Keratinocyte (primary cell): ENCODE results near the gene CPEB3. TPM values are rescaled to one million over a fixed set of nuclear protein-coding genes. Genes with fewer than 3 reads are reported as not detected.

Experiments used
- DNase-seq: peaks from one replicate; pipeline ENCODE4 v3.0.0-alpha.2; 2011; ENCODE audit warnings: low read depth, missing footprints, low spot score
- FAIRE-seq: peaks from 2 replicates; lab custom pipeline; 2011; peaks lifted over from hg19 to GRCh38; lab: Jason Lieb, UNC
- H2AFZ ChIP-seq: 2 replicates; pipeline ENCODE4 v1.6.0; 2012; ENCODE audit warnings: low read length, control low read depth, inconsistent platforms; ENCODE audit not compliant: control insufficient read depth
- H3K27ac ChIP-seq: 2 replicates; pipeline ENCODE4 v1.5.1; 2011; ENCODE audit warnings: low read length; ENCODE audit not compliant: control insufficient read depth, insufficient read depth
- H3K27me3 ChIP-seq: 3 replicates; pipeline ENCODE4 v1.6.0; 2011; ENCODE audit warnings: low read length; ENCODE audit not compliant: control insufficient read depth, insufficient read depth; ENCODE audit errors: extremely low read depth
- H3K36me3 ChIP-seq, 2 experiments: 2 replicates in 1 of 2; 3 replicates in 1 of 2; pipeline ENCODE4 v1.5.1; 2011; ENCODE audit warnings: low read length in 2 of 2, mild to moderate bottlenecking in 1 of 2; ENCODE audit not compliant: control insufficient read depth in 2 of 2, insufficient read depth in 2 of 2; ENCODE audit errors: extremely low read depth in 1 of 2
- H3K4me1 ChIP-seq: 3 replicates; pipeline ENCODE4 v1.5.1; 2011; ENCODE audit warnings: low read length; ENCODE audit not compliant: control insufficient read depth, insufficient read depth; ENCODE audit errors: extremely low read depth
- H3K4me2 ChIP-seq: 3 replicates; pipeline ENCODE4 v1.6.0; 2011; ENCODE audit warnings: low read depth, low read length; ENCODE audit not compliant: control insufficient read depth, insufficient read depth; ENCODE audit errors: extremely low read depth
- H3K4me3 ChIP-seq, 3 experiments: fragments of 200-600 bp in 1 of 3; sonication (generic) in 1 of 3; 2 replicates in 2 of 3; 3 replicates in 1 of 3; pipeline ENCODE4 v1.5.1; 2011 to 2016; ENCODE audit warnings: low read length in 3 of 3, mild to moderate bottlenecking in 3 of 3, control low read depth in 2 of 3, inconsistent platforms in 1 of 3, low read depth in 1 of 3, mixed read lengths in 1 of 3, mixed run types in 1 of 3, moderate library complexity in 1 of 3; ENCODE audit not compliant: control insufficient read depth in 2 of 3, insufficient read depth in 2 of 3; ENCODE audit errors: extremely low read depth in 1 of 3
- H3K79me2 ChIP-seq: 2 replicates; pipeline ENCODE4 v1.6.0; 2012; ENCODE audit warnings: low read length; ENCODE audit not compliant: control insufficient read depth, insufficient read depth
- H3K9ac ChIP-seq: 3 replicates; pipeline ENCODE4 v1.6.0; 2011; ENCODE audit warnings: low read length; ENCODE audit not compliant: control insufficient read depth, insufficient read depth; ENCODE audit errors: extremely low read depth
- H3K9me1 ChIP-seq: 3 replicates; pipeline ENCODE4 v1.6.0; 2011; ENCODE audit warnings: low read length; ENCODE audit not compliant: control insufficient read depth, insufficient read depth; ENCODE audit errors: extremely low read depth
- H3K9me3 ChIP-seq: 2 replicates; pipeline ENCODE4 v1.5.1; 2012; ENCODE audit warnings: low read depth, low read length; ENCODE audit not compliant: control insufficient read depth
- H4K20me1 ChIP-seq: 3 replicates; pipeline ENCODE4 v1.6.0; 2011; ENCODE audit warnings: low read length; ENCODE audit not compliant: control insufficient read depth, insufficient read depth; ENCODE audit errors: extremely low read depth
- EZH2 ChIP-seq: IDR thresholded peaks from one replicate; pipeline ENCODE4 v1.6.1; 2012; ENCODE audit warnings: inconsistent platforms, mild to moderate bottlenecking, low read length, moderate library complexity
- dilution Hi-C: fragments of 300-500 bp; cut with MboI; formaldehyde crosslinking; loops from one replicate; pipeline ENCODE4 v1.7.0; 2020; ENCODE audit warnings: low sequenced_read_pairs; ENCODE audit not compliant: extremely low pct_ligation_motif_present
- polyA plus RNA-seq, 5 experiments: library from polyadenylated mRNA; depleted of rRNA in 3 of 5; stranded (reverse) in 3 of 5; stranded (forward) in 1 of 5; unstranded in 1 of 5; fragments of >200 nt; gene quantifications; 1 replicate in 1 of 5; 2 replicates in 3 of 5; 3 replicates in 1 of 5; pipeline versions ENCODE4 v1.2.1 to v1.2.3, GENCODE V29; 2011 to 2012; ENCODE audit warnings: missing spikeins in 2 of 5, low read depth in 1 of 5, low replicate concordance in 1 of 5
- TF ChIP-seq, protein P1 (sequence below), 3 experiments: IDR thresholded peaks in 1 of 3; conservative IDR thresholded peaks in 1 of 3; optimal IDR thresholded peaks in 1 of 3; 2 replicates in 2 of 3; 3 replicates in 1 of 3; pipeline versions ENCODE3 to v1.5.1; 2011; ENCODE audit warnings: low read length in 3 of 3, mild to moderate bottlenecking in 3 of 3, moderate library complexity in 2 of 3, control low read depth in 1 of 3, inconsistent platforms in 1 of 3; ENCODE audit not compliant: insufficient read depth in 2 of 3; ENCODE audit errors: extremely low read depth in 1 of 3

Gene CPEB3
- polyA plus RNA-seq, 1 donor (not counting 4 experiments of a cell fraction or from before 2014, with no cell fraction given), result 0.47 TPM

GRCh38 chr10:92313750-92314149, 22.9 kb upstream of the CPEB3 start:
- TF ChIP-seq, protein P1, sequence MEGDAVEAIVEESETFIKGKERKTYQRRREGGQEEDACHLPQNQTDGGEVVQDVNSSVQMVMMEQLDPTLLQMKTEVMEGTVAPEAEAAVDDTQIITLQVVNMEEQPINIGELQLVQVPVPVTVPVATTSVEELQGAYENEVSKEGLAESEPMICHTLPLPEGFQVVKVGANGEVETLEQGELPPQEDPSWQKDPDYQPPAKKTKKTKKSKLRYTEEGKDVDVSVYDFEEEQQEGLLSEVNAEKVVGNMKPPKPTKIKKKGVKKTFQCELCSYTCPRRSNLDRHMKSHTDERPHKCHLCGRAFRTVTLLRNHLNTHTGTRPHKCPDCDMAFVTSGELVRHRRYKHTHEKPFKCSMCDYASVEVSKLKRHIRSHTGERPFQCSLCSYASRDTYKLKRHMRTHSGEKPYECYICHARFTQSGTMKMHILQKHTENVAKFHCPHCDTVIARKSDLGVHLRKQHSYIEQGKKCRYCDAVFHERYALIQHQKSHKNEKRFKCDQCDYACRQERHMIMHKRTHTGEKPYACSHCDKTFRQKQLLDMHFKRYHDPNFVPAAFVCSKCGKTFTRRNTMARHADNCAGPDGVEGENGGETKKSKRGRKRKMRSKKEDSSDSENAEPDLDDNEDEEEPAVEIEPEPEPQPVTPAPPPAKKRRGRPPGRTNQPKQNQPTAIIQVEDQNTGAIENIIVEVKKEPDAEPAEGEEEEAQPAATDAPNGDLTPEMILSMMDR (optimal IDR thresholded peaks at IDR 0.05 in 1 of 3, IDR thresholded peaks at IDR 0.05 in 1 of 3, conservative IDR thresholded peaks at IDR 0.05 in 1 of 3; ENCODE audit: extremely low read depth in 1 of 3, insufficient read depth in 2 of 3, low read length in 3 of 3), result no peak
- TF ChIP-seq EZH2, result no peak
- H3K4me2 ChIP-seq, result no peak overlapping the region
- H3K4me3 ChIP-seq, result no peak overlapping the region
- H4K20me1 ChIP-seq, result no peaks in the 10 kb centered on the region
- dilution Hi-C loops, result no loop called here
- peaks cover 8 to 9% of the 10 kb centered on the region in 2 experiments for H3K36me3 ChIP-seq
- no peak overlapping the region for H2AFZ ChIP-seq
- no peak overlapping the region for H3K27ac ChIP-seq
- FAIRE-seq (no peak), DNase-seq (no peak)
- peaks cover 36% of the 10 kb centered on the region for H3K79me2 ChIP-seq
- no peaks in the 10 kb centered on the region for H3K9me1 ChIP-seq
- no peaks in the 10 kb centered on the region for H3K4me1 ChIP-seq
- H3K9me3 ChIP-seq, result no peaks in the 10 kb centered on the region
- H3K9ac ChIP-seq, result no peak overlapping the region
- no peaks in the 10 kb centered on the region for H3K27me3 ChIP-seq

DNA sequence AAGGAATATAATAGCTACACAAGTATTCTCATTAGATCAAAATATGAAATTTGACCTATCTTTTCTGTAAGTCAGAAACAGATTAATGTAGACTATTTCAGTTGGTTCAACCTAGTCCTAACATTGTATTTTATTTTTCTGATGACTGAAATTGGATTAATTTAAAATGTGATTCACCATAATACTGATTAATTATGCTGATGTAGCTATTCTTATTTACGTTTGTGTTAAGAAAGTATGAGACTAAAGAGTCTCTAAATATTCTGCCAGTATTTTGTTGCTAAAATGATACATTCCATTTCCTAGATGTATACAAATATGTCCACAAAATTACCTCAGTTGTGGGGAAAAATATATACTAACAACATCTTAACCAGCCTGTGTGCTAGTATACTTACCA, 18.4 kb upstream of the CPEB3 start:
- no peaks in the 10 kb centered on the region for H4K20me1 ChIP-seq
- FAIRE-seq, result no peak

More for the DNA sequence above, 18.4 kb upstream of the CPEB3 start:
- dilution Hi-C loops, result no loop called here
- Histone ChIP-seq H2AFZ (no peak overlapping the region), H3K36me3 (peaks cover 3 to 4% of the 10 kb centered on the region in 2 experiments), H3K4me3 (no peak overlapping the region), H3K27ac (no peak overlapping the region), H3K4me2 (no peak overlapping the region), H3K9ac (no peak overlapping the region), H3K79me2 (peaks cover 60% of the 10 kb centered on the region), H3K9me1 (no peaks in the 10 kb centered on the region), H3K4me1 (no peaks in the 10 kb centered on the region), H3K9me3 (no peaks in the 10 kb centered on the region), H3K27me3 (no peaks in the 10 kb centered on the region)
- TF ChIP-seq EZH2, result no peak
- TF ChIP-seq, protein P1 (optimal IDR thresholded peaks at IDR 0.05 in 1 of 3, IDR thresholded peaks at IDR 0.05 in 1 of 3, conservative IDR thresholded peaks at IDR 0.05 in 1 of 3; ENCODE audit: extremely low read depth in 1 of 3, insufficient read depth in 2 of 3, low read length in 3 of 3), result no peak
- DNase-seq, result no peak
